ENCODE data around the gene KCNC3. TPM values are rescaled to one million over a fixed set of nuclear protein-coding genes. Genes with fewer than 3 reads are reported as not detected.

KCNC3 gene
- total and polyA plus RNA-seq, 2 of the 13 experiments (the other 11 are each of a cell fraction or from before 2014, with no cell fraction given) = 0.29 to 1.7 TPM

- TF ChIP-seq ZBTB44 (CRISPR knock-in tag; IDR thresholded peaks at IDR 0.05) (no peak), KLF15 (CRISPR knock-in tag; IDR thresholded peaks at IDR 0.05; ENCODE audit: borderline replicate concordance) (no peak), ZNF878 (CRISPR knock-in tag; IDR thresholded peaks at IDR 0.05) (no peak), TMF1 (CRISPR knock-in tag; IDR thresholded peaks at IDR 0.05; ENCODE audit: low read depth) (no peak), ZNF281 (CRISPR knock-in tag; IDR thresholded peaks at IDR 0.05; ENCODE audit: borderline replicate concordance) (no peak), KLF9 (CRISPR knock-in tag; IDR thresholded peaks at IDR 0.05; ENCODE audit: low read depth) (no peak), ZKSCAN1 (IDR thresholded peaks at IDR 0.05; ENCODE audit: low read length) (no peak), PHF21A (CRISPR knock-in tag; IDR thresholded peaks at IDR 0.05) (peak; percentile 44; the same call in 1 of the 2 replicates), ZNF709 (CRISPR knock-in tag; IDR thresholded peaks at IDR 0.05) (no peak), TBP (CRISPR knock-in tag; IDR thresholded peaks at IDR 0.05) (no peak), HNRNPH1 (optimal IDR thresholded peaks at IDR 0.05; ENCODE audit: low read depth, low read length) (no peak), ZNF552 (CRISPR knock-in tag; IDR thresholded peaks at IDR 0.05; ENCODE audit: borderline replicate concordance) (no peak), ZNF768 (CRISPR knock-in tag; IDR thresholded peaks at IDR 0.05) (no peak), RCOR2 (CRISPR knock-in tag; IDR thresholded peaks at IDR 0.05) (no peak), ZNF775 (CRISPR knock-in tag; IDR thresholded peaks at IDR 0.05; ENCODE audit: borderline replicate concordance) (no peak), ZNF530 (CRISPR knock-in tag; IDR thresholded peaks at IDR 0.05; ENCODE audit: low read depth) (no peak), KDM5B (CRISPR knock-in tag; IDR thresholded peaks at IDR 0.05; ENCODE audit: borderline replicate concordance) (no peak), ZNF747 (CRISPR knock-in tag; IDR thresholded peaks at IDR 0.05; ENCODE audit: borderline replicate concordance) (no peak; the same call in 1 of the 2 replicates), SYNCRIP (IDR thresholded peaks at IDR 0.05; ENCODE audit: insufficient read depth, low read depth, low read length) (no peak)
- TF ChIP-seq, protein P1, sequence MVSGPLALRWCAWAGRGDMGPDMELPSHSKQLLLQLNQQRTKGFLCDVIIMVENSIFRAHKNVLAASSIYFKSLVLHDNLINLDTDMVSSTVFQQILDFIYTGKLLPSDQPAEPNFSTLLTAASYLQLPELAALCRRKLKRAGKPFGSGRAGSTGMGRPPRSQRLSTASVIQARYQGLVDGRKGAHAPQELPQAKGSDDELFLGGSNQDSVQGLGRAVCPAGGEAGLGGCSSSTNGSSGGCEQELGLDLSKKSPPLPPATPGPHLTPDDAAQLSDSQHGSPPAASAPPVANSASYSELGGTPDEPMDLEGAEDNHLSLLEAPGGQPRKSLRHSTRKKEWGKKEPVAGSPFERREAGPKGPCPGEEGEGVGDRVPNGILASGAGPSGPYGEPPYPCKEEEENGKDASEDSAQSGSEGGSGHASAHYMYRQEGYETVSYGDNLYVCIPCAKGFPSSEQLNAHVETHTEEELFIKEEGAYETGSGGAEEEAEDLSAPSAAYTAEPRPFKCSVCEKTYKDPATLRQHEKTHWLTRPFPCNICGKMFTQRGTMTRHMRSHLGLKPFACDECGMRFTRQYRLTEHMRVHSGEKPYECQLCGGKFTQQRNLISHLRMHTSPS (CRISPR knock-in tag; IDR thresholded peaks at IDR 0.05; ENCODE audit: low read depth) = no peak
- TF ChIP-seq, protein P2, sequence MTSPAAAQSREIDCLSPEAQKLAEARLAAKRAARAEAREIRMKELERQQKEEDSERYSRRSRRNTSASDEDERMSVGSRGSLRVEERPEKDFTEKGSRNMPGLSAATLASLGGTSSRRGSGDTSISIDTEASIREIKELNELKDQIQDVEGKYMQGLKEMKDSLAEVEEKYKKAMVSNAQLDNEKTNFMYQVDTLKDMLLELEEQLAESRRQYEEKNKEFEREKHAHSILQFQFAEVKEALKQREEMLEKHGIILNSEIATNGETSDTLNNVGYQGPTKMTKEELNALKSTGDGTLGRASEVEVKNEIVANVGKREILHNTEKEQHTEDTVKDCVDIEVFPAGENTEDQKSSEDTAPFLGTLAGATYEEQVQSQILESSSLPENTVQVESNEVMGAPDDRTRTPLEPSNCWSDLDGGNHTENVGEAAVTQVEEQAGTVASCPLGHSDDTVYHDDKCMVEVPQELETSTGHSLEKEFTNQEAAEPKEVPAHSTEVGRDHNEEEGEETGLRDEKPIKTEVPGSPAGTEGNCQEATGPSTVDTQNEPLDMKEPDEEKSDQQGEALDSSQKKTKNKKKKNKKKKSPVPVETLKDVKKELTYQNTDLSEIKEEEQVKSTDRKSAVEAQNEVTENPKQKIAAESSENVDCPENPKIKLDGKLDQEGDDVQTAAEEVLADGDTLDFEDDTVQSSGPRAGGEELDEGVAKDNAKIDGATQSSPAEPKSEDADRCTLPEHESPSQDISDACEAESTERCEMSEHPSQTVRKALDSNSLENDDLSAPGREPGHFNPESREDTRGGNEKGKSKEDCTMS (CRISPR knock-in tag; conservative IDR thresholded peaks at IDR 0.05) = no peak
These were observed at the start of gene KCNC3 (continued) for GRCh38 chr19:50329146-50329925.

Data from HepG2 (cell line).